Activated T-cell treated with anti-CD3 and anti-CD28 coated beads, Interleukin-2, amount 50 U/mL, for 24 hours (primary cell): Measurements from ENCODE around the gene SLFN12L.
"Not testable (repeated sequence)": the region's sequence is repeated elsewhere in the genome, so short reads cannot be mapped to it uniquely, and the experiment has no call there.

Experiments used
- DNase-seq: peaks from one replicate; pipeline ENCODE4 v3.0.0-alpha.2; 2020
- H3K27ac Mint-ChIP-seq: 2 replicates; pipeline ENCODE4 v1.8.0; 2020; ENCODE audit warnings: mild to moderate bottlenecking, mixed read lengths
- H3K27me3 Mint-ChIP-seq: 2 replicates; pipeline ENCODE4 v1.8.0; 2020; ENCODE audit warnings: mixed read lengths
- H3K36me3 Mint-ChIP-seq: 2 replicates; pipeline ENCODE4 v1.8.0; 2020; ENCODE audit warnings: low read depth, mixed read lengths
- H3K4me1 Mint-ChIP-seq: 2 replicates; pipeline ENCODE4 v1.8.0; 2020; ENCODE audit warnings: low read depth, mixed read lengths
- H3K4me3 Mint-ChIP-seq: 2 replicates; pipeline ENCODE4 v1.8.0; 2020; ENCODE audit warnings: mild to moderate bottlenecking, moderate library complexity, mixed read lengths
- H3K9me3 Mint-ChIP-seq: 2 replicates; pipeline ENCODE4 v1.8.0; 2020; ENCODE audit warnings: mixed read lengths

Gene SLFN12L

DNA sequence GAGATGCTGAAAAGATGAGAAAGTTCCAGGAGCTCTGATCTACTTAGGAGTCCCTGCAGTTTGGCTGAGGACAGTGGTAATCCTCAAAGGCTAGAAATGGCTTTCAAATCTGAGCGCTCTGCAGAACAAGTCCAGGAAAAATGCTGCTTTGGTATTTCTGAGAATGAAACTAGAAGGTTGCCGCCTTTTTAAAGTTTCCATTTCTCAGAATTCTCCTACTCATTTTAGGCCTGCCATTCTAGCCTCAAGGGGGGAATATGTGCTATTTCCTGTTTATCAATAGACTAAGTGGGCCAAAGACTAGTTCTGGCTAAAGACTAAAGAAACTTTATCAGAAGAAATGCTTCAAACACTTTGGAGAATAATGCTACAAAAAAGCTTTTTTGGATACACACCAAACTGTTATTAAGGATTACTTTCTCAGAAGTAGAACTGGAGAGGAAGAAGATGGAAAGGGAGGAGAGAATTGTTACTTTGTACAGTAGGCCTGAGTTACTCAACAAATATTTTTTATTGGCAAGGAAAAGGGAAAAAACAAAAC lies at the start of gene SLFN12L:
TSS of gene SLFN12L (minus strand) at position 78 of the 541 bp plus-strand sequence. CDS start 15,314 bp downstream, outside the sequence.
- no peak for DNase-seq
- no peaks in the 10 kb centered on the region for H3K9me3 Mint-ChIP-seq
- H3K27ac Mint-ChIP-seq: peak within 1 kb of the TSS; percentile 99
- no peaks in the 10 kb centered on the region for H3K27me3 Mint-ChIP-seq
- peak within 1 kb of the TSS; percentile 92 for H3K4me3 Mint-ChIP-seq
- H3K4me1 Mint-ChIP-seq: peaks cover 61% of the 10 kb centered on the region
- peaks cover 29% of the 10 kb centered on the region for H3K36me3 Mint-ChIP-seq

DNA sequence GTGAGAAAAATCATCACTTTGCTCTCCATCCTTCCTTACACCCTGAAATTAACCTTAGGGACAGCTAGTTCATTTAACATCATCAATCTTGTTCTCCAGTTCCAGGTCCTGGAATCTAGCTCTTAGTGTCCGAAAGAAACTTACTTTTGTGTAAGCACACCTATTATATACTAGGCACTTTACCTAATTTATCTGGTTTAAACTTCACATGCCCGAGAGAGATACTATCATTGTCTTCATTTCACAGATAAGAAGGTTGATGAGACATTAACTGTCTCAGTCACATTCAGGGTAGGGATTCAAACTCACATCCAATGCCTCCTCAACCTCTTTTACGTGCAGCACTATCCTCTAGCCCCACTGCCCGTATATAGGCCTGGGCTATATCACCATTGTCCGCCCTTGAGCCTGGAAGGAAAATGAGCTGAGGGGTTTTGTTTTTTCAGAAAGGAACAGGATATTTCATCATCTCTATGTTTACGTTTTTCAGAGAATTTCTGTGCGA lies 49.1 kb upstream of the SLFN12L start:
- Mint-ChIP-seq H3K27me3 (no peaks in the 10 kb centered on the region), H3K9me3 (no peaks in the 10 kb centered on the region), H3K4me3 (peak overlapping the region; percentile 98)

DNA sequence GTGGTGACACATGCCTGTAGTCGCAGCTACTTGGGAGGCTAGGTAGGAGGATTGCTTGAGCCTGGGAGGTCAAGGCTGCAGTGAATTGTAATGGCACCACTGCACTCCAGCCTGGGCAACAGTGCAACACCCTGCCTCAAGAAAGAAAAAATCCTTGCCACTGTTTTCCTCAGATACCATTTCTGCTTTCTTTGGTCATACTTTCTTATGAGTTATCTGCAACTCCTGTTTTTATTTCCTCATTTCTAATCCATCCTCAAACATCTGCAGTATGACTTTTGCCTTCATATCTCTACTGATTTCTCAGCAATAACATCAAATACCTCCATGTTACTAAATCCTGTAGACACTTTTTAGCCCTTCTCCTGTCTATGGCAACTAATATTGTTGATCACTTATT lies 46.6 kb upstream of the SLFN12L start:
- H3K27ac Mint-ChIP-seq: no peak overlapping the region
- H3K36me3 Mint-ChIP-seq: peaks cover 9% of the 10 kb centered on the region
- H3K4me1 Mint-ChIP-seq: peaks cover 26% of the 10 kb centered on the region
- H3K27me3 Mint-ChIP-seq: no peaks in the 10 kb centered on the region
- no peak overlapping the region for H3K4me3 Mint-ChIP-seq
- no peaks in the 10 kb centered on the region for H3K9me3 Mint-ChIP-seq
- no peak for DNase-seq

More for the DNA sequence above, 49.1 kb upstream of the SLFN12L start:
- no peak for DNase-seq
- H3K4me1 Mint-ChIP-seq: peaks cover 30% of the 10 kb centered on the region
- H3K27ac Mint-ChIP-seq: peak overlapping the region; percentile 98
- peaks cover 14% of the 10 kb centered on the region for H3K36me3 Mint-ChIP-seq

DNA sequence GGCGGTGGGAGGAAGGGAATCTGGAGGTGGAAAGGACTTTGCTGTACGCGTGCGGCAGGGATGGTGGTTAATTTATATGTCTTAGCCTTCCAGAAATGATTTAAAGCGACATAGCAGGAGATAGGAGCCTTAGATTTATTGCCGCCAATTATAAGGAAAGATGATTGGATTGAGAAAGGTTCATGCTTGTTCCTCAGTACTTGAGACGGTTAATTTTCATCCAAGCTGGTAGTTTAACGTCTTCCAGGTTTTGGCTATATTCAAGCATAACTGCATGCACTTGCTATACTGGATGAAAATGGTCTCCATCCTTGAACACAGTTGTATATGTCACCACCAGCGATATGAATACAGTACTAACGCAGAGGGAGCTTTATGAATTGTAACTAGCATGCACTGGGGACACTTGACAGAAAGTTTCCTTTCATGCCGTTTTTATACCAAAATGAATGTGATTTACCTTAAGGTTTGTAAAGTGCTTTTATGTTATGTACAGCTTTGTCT lies 41.5 kb upstream of the SLFN12L start:
- no peaks in the 10 kb centered on the region for H3K9me3 Mint-ChIP-seq
- H3K4me3 Mint-ChIP-seq: peak overlapping the region; percentile 90

GRCh38 chr17:35578197-35578928 lies 40.9 kb upstream of the SLFN12L start, which contains the start of gene PEX12:
PEX12 (minus strand) TSS chr17:35578571; CDS start chr17:35578021, 550 bp downstream.
- peaks cover 38% of the 10 kb centered on the region for H3K4me1 Mint-ChIP-seq
- H3K36me3 Mint-ChIP-seq: peaks cover 48% of the 10 kb centered on the region
- H3K27me3 Mint-ChIP-seq: no peaks in the 10 kb centered on the region
- H3K4me3 Mint-ChIP-seq: peak within 1 kb of the TSS; percentile 90
- no peaks in the 10 kb centered on the region for H3K9me3 Mint-ChIP-seq
- peak; percentile 88 for DNase-seq
- H3K27ac Mint-ChIP-seq: peak within 1 kb of the TSS; percentile 95

More for the DNA sequence above, 41.5 kb upstream of the SLFN12L start:
- H3K27ac Mint-ChIP-seq: peak overlapping the region; percentile 95
- H3K27me3 Mint-ChIP-seq: no peaks in the 10 kb centered on the region
- peaks cover 42% of the 10 kb centered on the region for H3K36me3 Mint-ChIP-seq
- H3K4me1 Mint-ChIP-seq: peaks cover 38% of the 10 kb centered on the region
- DNase-seq: no peak

- H3K9me3 Mint-ChIP-seq: no peaks in the 10 kb centered on the region
- H3K4me1 Mint-ChIP-seq: peaks cover 38% of the 10 kb centered on the region
- H3K36me3 Mint-ChIP-seq: peaks cover 51% of the 10 kb centered on the region
- peak; percentile 37 for DNase-seq
- peak overlapping the region; percentile 95 for H3K27ac Mint-ChIP-seq
- H3K4me3 Mint-ChIP-seq: peak overlapping the region; percentile 90
- H3K27me3 Mint-ChIP-seq: no peaks in the 10 kb centered on the region
These were observed 40.3 kb upstream of the SLFN12L start for GRCh38 chr17:35577830-35578196.

- no peaks in the 10 kb centered on the region for H3K27me3 Mint-ChIP-seq
- H3K4me1 Mint-ChIP-seq: peaks cover 44% of the 10 kb centered on the region
- peaks cover 65% of the 10 kb centered on the region for H3K36me3 Mint-ChIP-seq
These were observed 38.3 kb upstream of the SLFN12L start for GRCh38 chr17:35575759-35576158.

DNA sequence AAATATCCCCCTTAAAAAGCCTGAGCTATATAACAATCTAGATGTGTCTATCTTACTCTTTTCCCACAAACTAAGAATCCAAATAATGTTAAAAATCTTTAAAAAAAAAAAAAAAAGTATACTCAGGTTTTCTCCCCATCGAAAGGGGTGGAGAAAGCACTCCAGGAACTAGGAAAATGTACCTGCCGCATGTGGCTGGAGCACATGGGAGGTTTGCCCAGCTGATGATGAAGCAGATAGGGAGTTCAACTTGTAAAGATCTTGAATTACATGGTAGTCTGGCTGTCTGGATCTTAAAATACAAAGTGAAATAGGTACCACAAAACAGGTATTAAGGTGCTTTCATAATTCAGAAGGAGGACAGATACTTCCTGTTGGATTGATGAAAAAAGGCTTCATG lies 31.9 kb upstream of the SLFN12L start:
- Mint-ChIP-seq H3K9me3 (no peaks in the 10 kb centered on the region), H3K27me3 (no peaks in the 10 kb centered on the region)

More at GRCh38 chr17:35575759-35576158, 38.3 kb upstream of the SLFN12L start:
- H3K27ac Mint-ChIP-seq: peak overlapping the region; percentile 95
- no peak overlapping the region for H3K4me3 Mint-ChIP-seq
- DNase-seq: no peak
- no peaks in the 10 kb centered on the region for H3K9me3 Mint-ChIP-seq

GRCh38 chr17:35568561-35568960 lies 31.1 kb upstream of the SLFN12L start:
- peaks cover 40% of the 10 kb centered on the region for H3K36me3 Mint-ChIP-seq
- H3K4me3 Mint-ChIP-seq: peak overlapping the region; percentile 93
- no peaks in the 10 kb centered on the region for H3K9me3 Mint-ChIP-seq
- DNase-seq: peak; percentile 52
- peaks cover 33% of the 10 kb centered on the region for H3K4me1 Mint-ChIP-seq
- no peaks in the 10 kb centered on the region for H3K27me3 Mint-ChIP-seq
- H3K27ac Mint-ChIP-seq: peak overlapping the region; percentile 96

More for the DNA sequence above, 31.9 kb upstream of the SLFN12L start:
- peaks cover 47% of the 10 kb centered on the region for H3K36me3 Mint-ChIP-seq
- H3K4me1 Mint-ChIP-seq: peaks cover 33% of the 10 kb centered on the region
- H3K27ac Mint-ChIP-seq: peak overlapping the region; percentile 96
- peak overlapping the region; percentile 93 for H3K4me3 Mint-ChIP-seq
- no peak for DNase-seq

DNA sequence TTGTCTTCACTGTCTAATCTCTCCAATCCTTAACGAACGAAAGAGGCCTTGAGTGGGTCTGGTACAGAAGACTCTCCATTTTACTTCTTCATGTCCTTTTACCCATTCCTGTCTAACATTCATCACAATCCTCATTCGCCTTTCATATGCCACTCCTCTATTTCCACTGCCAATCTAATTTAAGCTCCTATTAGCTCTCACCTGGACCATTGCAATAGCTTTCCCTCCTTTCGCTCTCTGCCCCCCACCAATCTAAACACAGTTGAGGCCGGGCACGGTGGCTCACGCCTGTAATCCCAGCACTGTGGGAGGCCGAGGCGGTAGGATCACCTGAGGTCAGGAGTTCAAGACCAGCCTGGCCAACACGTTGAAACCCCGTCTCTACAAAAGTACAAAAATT lies 29.5 kb upstream of the SLFN12L start:
- Mint-ChIP-seq H3K36me3 (peaks cover 30% of the 10 kb centered on the region), H3K27me3 (no peaks in the 10 kb centered on the region), H3K4me1 (peaks cover 32% of the 10 kb centered on the region), H3K9me3 (no peaks in the 10 kb centered on the region), H3K27ac (peak overlapping the region; percentile 80), H3K4me3 (peak overlapping the region; percentile 93)
- DNase-seq: no peak

DNA sequence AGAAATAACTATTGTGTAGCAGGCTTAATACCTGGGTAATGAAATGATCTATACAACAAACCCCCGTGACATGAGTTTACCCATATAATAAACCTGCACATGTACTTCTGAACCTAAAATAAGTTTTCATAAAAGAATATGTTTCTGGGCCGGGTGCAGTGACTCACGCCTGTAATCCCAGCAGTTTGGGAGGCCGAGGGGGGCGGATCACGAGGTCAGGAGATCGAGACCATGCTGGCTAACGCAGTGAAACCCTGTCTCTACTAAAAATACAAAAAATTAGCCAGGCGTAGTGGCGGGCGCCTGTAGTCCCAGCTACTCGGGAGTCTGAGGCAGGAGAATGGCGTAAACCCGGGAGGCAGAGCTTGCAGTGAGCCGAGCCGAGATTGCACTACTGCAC lies 25.7 kb upstream of the SLFN12L start:
- H3K27ac Mint-ChIP-seq, H3K36me3 Mint-ChIP-seq: not testable (repeated sequence)

GRCh38 chr17:35560703-35561102 lies 23.2 kb upstream of the SLFN12L start, which contains the start of gene SLFN14:
SLFN14 (minus strand) TSS chr17:35560819; CDS start chr17:35558062, 2,757 bp downstream.
- no peak for DNase-seq
- Mint-ChIP-seq H3K4me3 (no peak within 1 kb of the TSS), H3K36me3 (no peaks in the 10 kb centered on the region), H3K27me3 (no peaks in the 10 kb centered on the region), H3K4me1 (peaks cover 4% of the 10 kb centered on the region), H3K27ac (peak within 1 kb of the TSS; percentile 30), H3K9me3 (no peaks in the 10 kb centered on the region)

More for the DNA sequence above, 25.7 kb upstream of the SLFN12L start:
- not testable (repeated sequence) for DNase-seq, H3K9me3 Mint-ChIP-seq, H3K27me3 Mint-ChIP-seq, H3K4me3 Mint-ChIP-seq
- H3K4me1 Mint-ChIP-seq: peaks cover 12% of the 10 kb centered on the region

DNA sequence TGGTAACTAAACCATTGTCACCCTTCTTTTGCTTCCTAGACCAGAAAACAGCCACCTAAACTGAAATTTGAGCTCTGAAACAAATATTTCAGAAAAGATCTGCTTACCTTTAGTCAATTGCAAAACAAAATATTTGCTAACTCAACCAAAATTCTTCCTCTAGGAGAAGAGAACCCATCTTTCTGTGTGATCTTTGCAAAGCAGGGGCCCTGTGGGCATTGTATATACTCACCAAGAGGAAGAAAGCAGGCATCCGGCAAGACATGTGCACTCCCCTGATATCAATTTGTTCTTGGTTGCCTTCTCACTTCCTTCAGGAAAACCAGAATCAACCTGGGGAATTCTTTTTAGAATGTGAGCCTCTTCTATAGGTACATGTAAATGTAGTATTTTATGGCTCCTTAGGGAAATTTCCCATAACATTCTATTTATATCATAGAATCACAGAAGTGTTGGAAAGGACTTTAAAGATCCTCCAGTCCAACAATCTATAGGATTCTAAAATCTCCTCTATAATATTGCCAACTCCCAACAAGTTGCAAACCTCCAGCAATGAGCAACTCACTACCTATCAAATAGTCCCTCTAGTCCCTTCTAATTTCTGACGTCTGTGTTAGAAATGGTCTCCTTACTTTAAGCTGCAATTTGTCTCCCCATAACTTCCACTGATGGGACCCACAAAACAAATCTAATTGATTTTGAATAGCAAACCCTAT lies 22.2 kb upstream of the SLFN12L start:
- H3K4me1 Mint-ChIP-seq: peaks cover 4% of the 10 kb centered on the region
- no peak overlapping the region for H3K27ac Mint-ChIP-seq
- H3K9me3 Mint-ChIP-seq: no peaks in the 10 kb centered on the region
- no peak overlapping the region for H3K4me3 Mint-ChIP-seq
- no peaks in the 10 kb centered on the region for H3K27me3 Mint-ChIP-seq
- H3K36me3 Mint-ChIP-seq: no peaks in the 10 kb centered on the region
- DNase-seq: no peak

DNA sequence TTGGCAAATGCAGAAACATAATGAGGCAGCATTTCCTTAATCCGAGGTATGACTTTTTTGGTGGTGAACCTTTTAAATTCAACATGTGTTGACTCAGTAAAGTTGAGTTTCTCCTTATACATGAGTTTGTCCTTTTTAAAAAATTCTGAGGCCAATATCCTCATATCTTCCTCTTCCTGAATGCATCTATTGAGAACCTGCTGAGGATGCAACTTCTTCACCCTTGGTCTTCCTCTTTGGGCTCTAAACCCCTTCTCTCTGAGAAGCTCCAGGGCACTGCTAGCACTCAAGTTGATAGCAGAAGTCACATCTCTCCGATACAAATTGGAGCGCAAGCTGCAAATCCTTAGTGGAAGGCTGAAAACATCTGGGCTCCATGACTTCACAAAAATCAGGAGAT lies 19.9 kb upstream of the SLFN12L start:
- no peak overlapping the region for H3K27ac Mint-ChIP-seq
- DNase-seq: no peak
- H3K4me1 Mint-ChIP-seq: peaks cover 4% of the 10 kb centered on the region
- no peaks in the 10 kb centered on the region for H3K9me3 Mint-ChIP-seq
- no peaks in the 10 kb centered on the region for H3K36me3 Mint-ChIP-seq
- H3K4me3 Mint-ChIP-seq: no peak overlapping the region
- H3K27me3 Mint-ChIP-seq: no peaks in the 10 kb centered on the region
